ENCODE data around the gene AMZ1.

DNA sequence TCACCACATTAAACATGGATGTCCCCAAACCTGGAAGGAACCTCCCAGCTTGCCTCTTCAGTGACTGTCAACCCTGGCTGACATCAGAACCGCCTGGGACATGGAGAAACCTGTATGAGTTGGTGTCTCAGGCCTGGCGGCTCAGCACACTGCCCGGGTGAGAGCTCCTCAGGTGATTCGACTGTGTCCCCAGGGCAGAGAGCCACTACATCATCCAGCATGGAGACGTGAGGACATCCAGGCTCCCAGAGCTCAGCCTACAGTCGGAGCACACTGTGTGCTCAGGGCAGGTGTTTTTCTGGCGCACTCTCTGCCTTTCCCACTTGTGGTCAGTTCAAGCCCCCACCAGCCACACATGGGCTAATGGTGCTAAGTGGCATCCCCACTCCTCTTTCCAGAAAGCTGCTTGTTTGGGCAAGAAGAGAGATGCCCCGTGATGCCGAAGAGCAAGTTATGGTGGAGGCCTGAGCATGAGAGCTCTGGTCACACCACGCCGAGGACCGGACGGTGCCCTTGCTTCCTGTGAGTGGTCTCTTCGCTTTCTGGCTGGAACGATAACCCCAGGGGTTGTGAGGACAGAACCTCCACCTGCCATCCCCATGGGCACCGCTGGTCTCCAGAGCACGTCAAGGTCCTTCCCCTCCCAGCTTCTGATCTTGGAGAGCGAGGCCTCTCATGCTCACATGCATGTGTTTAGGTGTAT lies 38.5 kb downstream of the AMZ1 start:
- no peak for TF ChIP-seq POLR2A (IDR thresholded peaks at IDR 0.05)
- TF ChIP-seq, protein P1, sequence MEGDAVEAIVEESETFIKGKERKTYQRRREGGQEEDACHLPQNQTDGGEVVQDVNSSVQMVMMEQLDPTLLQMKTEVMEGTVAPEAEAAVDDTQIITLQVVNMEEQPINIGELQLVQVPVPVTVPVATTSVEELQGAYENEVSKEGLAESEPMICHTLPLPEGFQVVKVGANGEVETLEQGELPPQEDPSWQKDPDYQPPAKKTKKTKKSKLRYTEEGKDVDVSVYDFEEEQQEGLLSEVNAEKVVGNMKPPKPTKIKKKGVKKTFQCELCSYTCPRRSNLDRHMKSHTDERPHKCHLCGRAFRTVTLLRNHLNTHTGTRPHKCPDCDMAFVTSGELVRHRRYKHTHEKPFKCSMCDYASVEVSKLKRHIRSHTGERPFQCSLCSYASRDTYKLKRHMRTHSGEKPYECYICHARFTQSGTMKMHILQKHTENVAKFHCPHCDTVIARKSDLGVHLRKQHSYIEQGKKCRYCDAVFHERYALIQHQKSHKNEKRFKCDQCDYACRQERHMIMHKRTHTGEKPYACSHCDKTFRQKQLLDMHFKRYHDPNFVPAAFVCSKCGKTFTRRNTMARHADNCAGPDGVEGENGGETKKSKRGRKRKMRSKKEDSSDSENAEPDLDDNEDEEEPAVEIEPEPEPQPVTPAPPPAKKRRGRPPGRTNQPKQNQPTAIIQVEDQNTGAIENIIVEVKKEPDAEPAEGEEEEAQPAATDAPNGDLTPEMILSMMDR (IDR thresholded peaks at IDR 0.05): no peak
